GM12878 (cell line): ENCODE results near the gene PLEKHN1. TPM values are rescaled to one million over a fixed set of nuclear protein-coding genes. Genes with fewer than 3 reads are reported as not detected.

Experiments
- BACH1 ChIP-seq: fragments of 450-650 bp; IDR thresholded peaks from 2 replicates; pipeline ENCODE4 v1.6.1; 2017; ENCODE audit warnings: mild to moderate bottlenecking, borderline replicate concordance
- EGR1 ChIP-seq, 2 experiments: IDR thresholded peaks; 1 replicate in 1 of 2; 2 replicates in 1 of 2; pipeline ENCODE4 v1.6.1; 2011 to 2012; ENCODE audit warnings: low read depth in 2 of 2, low read length in 2 of 2, borderline replicate concordance in 1 of 2, mild to moderate bottlenecking in 1 of 2, moderate library complexity in 1 of 2
- GATAD2B ChIP-seq: fragments of 450-650 bp; conservative IDR thresholded peaks from 2 replicates; pipeline ENCODE4 v1.6.1; 2017; ENCODE audit warnings: low read depth, mild to moderate bottlenecking, moderate library complexity
- NFIC ChIP-seq: IDR thresholded peaks from 2 replicates; pipeline ENCODE4 v1.6.1; 2012; ENCODE audit warnings: low read depth, mild to moderate bottlenecking, inconsistent platforms, low read length, moderate library complexity
- PRDM15 ChIP-seq: fragments of 450-650 bp; formaldehyde crosslinking; IDR thresholded peaks from 2 replicates; pipeline ENCODE4 v1.4.0; 2020; ENCODE audit warnings: mild to moderate bottlenecking, moderate library complexity
- SIN3A ChIP-seq: IDR thresholded peaks from 2 replicates; pipeline ENCODE4 v1.6.1; 2012; ENCODE audit warnings: low read depth, low read length, improper control_type of control experiment
- SMARCA5 ChIP-seq: fragments of 450-650 bp; IDR thresholded peaks from 2 replicates; pipeline ENCODE4 v1.6.1; 2017; ENCODE audit warnings: mild to moderate bottlenecking
- SUZ12 ChIP-seq: fragments of 200-600 bp; sonication (generic); IDR thresholded peaks from one replicate; pipeline ENCODE4 v1.6.1; 2018; ENCODE audit warnings: antibody characterized with exemption, mild to moderate bottlenecking; ENCODE audit not compliant: unreplicated experiment
- TCF12 ChIP-seq: IDR thresholded peaks from 2 replicates; pipeline ENCODE4 v1.6.1; 2011; ENCODE audit warnings: low read depth, mild to moderate bottlenecking, low read length
- USF1 ChIP-seq: IDR thresholded peaks from 2 replicates; pipeline ENCODE4 v1.6.1; 2011; ENCODE audit warnings: borderline replicate concordance, low read depth, mild to moderate bottlenecking, moderate library complexity, mixed read lengths, low read length; ENCODE audit not compliant: insufficient read depth; ENCODE audit errors: extremely low read length
- ZBTB11 ChIP-seq: fragments of 450-650 bp; formaldehyde crosslinking; IDR thresholded peaks from 2 replicates; pipeline ENCODE4 v1.5.0; 2022; ENCODE audit warnings: mild to moderate bottlenecking, missing genetic modification characterization
- polyA plus RNA-seq, 11 experiments: library from polyadenylated mRNA; depleted of rRNA in 4 of 11; unstranded in 6 of 11; stranded (reverse) in 5 of 11; fragments of >200 nt; fragmentation: Nextera tagmentation in 4 of 11; fragmentation: Illumina TruSeq in 1 of 11; extraction: Ambion mirVana in 4 of 11; extraction: Trizol in 1 of 11; gene quantifications; 1 replicate in 1 of 11; 2 replicates in 10 of 11; pipeline versions ENCODE4 v1.2.1 to v1.2.3, GENCODE V29; 2011 to 2016; ENCODE audit warnings: inconsistent platforms in 2 of 11, missing spikeins in 2 of 11, low read depth in 1 of 11
- total RNA-seq, 4 experiments: library from RNA; depleted of rRNA in 3 of 4; stranded (reverse); fragments of >200 nt in 3 of 4; fragmentation: Illumina TruSeq in 1 of 4; extraction: Trizol in 1 of 4; gene quantifications; 2 replicates each; pipeline versions ENCODE4 v1.2.1 to v1.2.3, GENCODE V29; 2013 to 2021

Gene PLEKHN1
- total and polyA plus RNA-seq, 10 of the 15 experiments (the other 5 are each of a cell fraction or from before 2014, with no cell fraction given), result 0.04 to 0.26 (median 0.18) TPM; not detected in 6

GRCh38 chr1:941588-942383 is 24.5 kb upstream of the PLEKHN1 start (continued):
- no peak for TF ChIP-seq ZBTB11 (CRISPR knock-in tag)
- TF ChIP-seq BACH1, result no peak
- TF ChIP-seq NFIC, result no peak
- no peak for TF ChIP-seq SMARCA5
- TF ChIP-seq EGR1 (IDR thresholded peaks at IDR 0.05; ENCODE audit: borderline replicate concordance in 1 of 2, low read depth in 2 of 2, low read length in 2 of 2), result peak in 1 of 2 experiments; percentile 78; a peak in 1 of 3 replicates
- TF ChIP-seq GATAD2B, result peak; percentile 39; the same call in 1 of the 2 replicates
- no peak for TF ChIP-seq USF1
- no peak for TF ChIP-seq PRDM15
- no peak for TF ChIP-seq TCF12
- TF ChIP-seq SIN3A, result no peak
- peak; percentile 85 for TF ChIP-seq SUZ12
